IgD-negative memory B cell (primary cell): ENCODE data around the gene FLRT1. TPM values are rescaled to one million over a fixed set of nuclear protein-coding genes. Genes with fewer than 3 reads are reported as not detected.

ENCODE experiments used
- H3K27ac Mint-ChIP-seq, 3 donors: one replicate each; pipeline ENCODE4 v1.8.0; 2020 to 2022; ENCODE audit warnings: mild to moderate bottlenecking in 3 of 3, mixed read lengths in 3 of 3, moderate library complexity in 1 of 3
- H3K27me3 Mint-ChIP-seq: one replicate; pipeline ENCODE4 v1.8.0; 2021; ENCODE audit warnings: mixed read lengths
- H3K36me3 Mint-ChIP-seq: one replicate; pipeline ENCODE4 v1.8.0; 2020; ENCODE audit warnings: mild to moderate bottlenecking, mixed read lengths
- H3K4me1 Mint-ChIP-seq, 3 donors: one replicate each; pipeline ENCODE4 v1.8.0; 2020 to 2022; ENCODE audit warnings: mixed read lengths in 3 of 3, mild to moderate bottlenecking in 1 of 3
- H3K4me3 Mint-ChIP-seq, 4 donors: one replicate each; pipeline ENCODE4 v1.8.0; 2020 to 2022; ENCODE audit warnings: mild to moderate bottlenecking in 4 of 4, mixed read lengths in 4 of 4, moderate library complexity in 3 of 4
- H3K9me3 Mint-ChIP-seq, 3 donors: one replicate each; pipeline ENCODE4 v1.8.0; 2020 to 2021; ENCODE audit warnings: mixed read lengths in 3 of 3, mild to moderate bottlenecking in 1 of 3
- polyA plus RNA-seq: library from polyadenylated mRNA; unstranded; fragments of 300-500 nt; fragmentation: Illumina TruSeq; gene quantifications from one replicate; pipeline ENCODE4 v1.2.3, GENCODE V29; 2021

Gene FLRT1
- polyA plus RNA-seq, 1 donor from 2014 or later = not detected

DNA sequence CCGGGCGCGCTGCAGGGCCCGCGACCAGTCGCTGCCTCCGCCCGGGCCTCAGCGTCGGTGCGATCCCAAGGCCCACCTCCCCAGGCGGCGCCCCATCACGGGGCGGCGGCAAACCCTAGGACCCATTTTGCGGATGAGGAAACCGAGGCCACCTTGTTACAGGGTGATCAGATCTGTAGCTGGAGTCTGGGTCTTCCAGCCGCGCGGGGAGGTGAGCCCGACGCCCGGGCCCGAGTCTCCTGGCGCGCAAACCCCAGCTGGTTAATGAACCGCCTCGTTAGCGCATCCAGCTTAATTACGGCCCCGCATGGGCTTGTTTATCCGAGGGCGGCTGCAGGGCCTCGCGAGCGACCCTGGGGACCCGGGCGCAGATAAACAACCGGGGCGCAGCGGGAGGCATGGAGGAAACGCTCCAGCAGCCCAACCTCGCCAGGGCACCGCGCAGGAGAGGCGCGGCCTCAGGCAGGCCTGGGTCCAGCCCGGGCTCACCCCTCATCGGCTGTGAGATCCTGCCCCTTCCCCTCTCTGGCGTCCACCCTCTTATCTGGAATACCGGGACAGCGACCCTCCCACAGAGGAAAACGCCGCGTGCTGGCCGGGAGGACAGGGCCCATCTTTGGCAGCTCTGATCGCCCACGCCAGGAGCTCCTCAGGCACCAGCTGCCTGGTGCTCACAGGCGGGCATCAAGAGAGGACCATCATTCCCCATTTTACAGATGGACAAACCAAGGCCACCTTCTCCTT, 34.8 kb upstream of the FLRT1 start:
- no peaks in the 10 kb centered on the region for H3K9me3 Mint-ChIP-seq

DNA sequence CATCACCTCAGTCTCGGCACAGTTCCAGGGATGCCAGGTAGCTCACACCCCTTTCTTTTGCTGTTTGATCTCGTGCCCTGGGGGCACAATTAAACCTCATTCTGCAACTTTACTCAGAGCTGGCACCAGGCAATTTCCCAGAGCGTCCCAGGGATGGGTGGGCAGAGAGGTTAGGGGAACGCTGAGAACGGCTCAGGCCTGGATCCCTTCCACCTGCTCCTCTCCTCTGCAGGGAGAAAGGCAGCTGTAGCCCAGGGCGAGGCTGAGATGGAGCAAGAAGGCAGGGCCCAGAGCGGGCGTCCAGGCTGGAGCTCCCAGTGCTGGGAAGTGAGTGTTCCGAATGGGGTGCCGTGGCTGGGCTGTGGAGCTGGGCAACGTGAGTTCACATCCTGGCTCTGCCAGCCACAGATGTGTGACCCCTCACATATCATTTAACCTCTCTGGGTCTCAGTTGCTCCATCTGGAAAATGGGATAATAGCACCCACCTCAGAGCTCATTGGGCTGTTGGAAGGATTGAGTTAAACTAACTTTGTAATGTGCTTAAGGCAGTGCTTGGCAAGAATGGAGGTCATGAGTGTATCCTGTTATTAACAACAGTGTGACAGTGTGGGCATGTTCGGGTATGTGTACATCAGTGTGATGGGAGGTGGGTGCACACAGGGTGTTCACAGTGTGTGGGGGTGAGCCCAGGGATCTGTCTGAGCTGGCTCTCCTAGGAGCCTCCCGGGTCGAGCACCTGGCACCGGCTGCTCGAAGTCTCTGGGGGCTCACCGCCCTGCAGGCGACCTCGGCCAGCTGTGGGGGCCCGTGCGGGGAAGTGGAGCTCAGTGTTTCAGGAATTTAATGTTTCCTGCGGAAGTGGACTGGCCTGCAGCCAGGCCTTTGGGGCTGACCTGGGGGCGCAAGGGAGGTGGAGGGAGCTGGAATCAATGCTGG, 34.0 kb upstream of the FLRT1 start:
- Mint-ChIP-seq H3K9me3 (no peaks in the 10 kb centered on the region), H3K27me3 (peaks cover 6% of the 10 kb centered on the region), H3K4me3 (peak overlapping the region in 3 of 4 donors; percentile 1 to 70 (median 58)), H3K27ac (no peak overlapping the region), H3K36me3 (peaks cover 2% of the 10 kb centered on the region), H3K4me1 (peaks cover 0 to 5% (median 2%) of the 10 kb centered on the region in 3 donors)

More for the DNA sequence above, 34.8 kb upstream of the FLRT1 start:
- Mint-ChIP-seq H3K27me3 (no peaks in the 10 kb centered on the region), H3K4me3 (peak overlapping the region in 3 of 4 donors; percentile 1 to 70 (median 58)), H3K4me1 (peaks cover 0 to 3% (median 2%) of the 10 kb centered on the region in 3 donors), H3K36me3 (peaks cover 2% of the 10 kb centered on the region), H3K27ac (no peak overlapping the region)

DNA sequence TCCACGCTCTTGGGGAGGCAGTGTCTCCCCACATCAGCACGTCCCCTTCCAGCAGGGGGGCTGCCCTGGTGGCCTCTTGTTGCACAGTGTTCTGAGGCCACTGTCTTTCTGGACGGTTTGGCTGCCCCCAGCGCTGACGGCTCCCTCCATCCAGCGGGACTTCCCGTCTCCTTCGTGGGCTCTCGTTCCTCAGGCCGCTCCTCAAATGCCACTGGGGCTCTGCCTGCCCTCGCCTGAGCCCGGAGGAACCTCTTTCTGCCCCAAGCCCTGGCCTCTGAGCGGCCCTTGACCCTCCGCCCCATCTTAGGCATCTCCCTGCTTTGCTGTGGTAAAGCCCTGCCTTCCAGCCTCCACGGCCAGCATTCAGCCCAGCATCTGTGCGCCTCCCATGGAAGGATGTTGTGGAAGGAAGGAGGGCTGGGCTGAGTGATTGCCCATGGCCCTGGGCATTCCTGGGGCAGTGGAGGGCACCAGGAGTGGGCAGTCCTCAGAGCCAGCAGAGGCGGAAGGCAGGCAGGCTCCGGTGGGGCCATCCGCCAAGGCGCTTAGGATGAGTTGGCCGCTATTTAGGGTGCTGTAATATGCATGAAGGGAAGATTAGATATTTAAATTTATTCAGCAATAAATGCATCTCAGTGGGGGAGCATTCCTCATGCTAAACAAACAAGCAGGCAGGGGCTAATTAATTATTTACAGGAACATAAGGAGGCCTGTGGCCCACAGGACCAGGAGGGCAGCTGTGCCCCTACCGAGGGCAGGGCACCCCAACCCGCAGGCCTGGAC, 31.7 kb upstream of the FLRT1 start:
- Mint-ChIP-seq H3K36me3 (no peaks in the 10 kb centered on the region), H3K4me3 (no peak overlapping the region), H3K27ac (no peak overlapping the region), H3K4me1 (peaks cover 0 to 10% (median 0%) of the 10 kb centered on the region in 3 donors), H3K27me3 (peaks cover 24% of the 10 kb centered on the region), H3K9me3 (no peaks in the 10 kb centered on the region)

DNA sequence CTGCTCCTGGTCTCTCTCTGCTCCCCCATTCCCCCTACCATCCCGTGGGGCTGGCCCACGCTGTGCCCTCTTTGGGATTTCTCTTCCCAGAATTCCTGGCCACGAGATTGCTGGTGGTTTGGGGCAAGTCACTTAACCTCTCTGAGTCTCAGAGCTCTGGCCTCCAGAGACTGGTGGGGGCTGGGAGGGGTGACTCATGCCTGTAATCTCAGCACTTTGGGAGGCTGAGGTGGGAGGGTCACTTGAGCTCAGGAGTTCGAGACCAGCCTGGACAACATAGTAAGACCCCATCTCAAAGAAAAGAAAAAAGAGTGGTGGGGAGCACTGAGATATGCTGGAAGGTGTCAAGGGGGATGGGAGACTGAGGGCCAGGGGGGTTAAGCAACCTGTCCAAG, 31.1 kb upstream of the FLRT1 start:
- Mint-ChIP-seq H3K9me3 (no peaks in the 10 kb centered on the region), H3K27ac (no peak overlapping the region), H3K36me3 (no peaks in the 10 kb centered on the region), H3K27me3 (peaks cover 24% of the 10 kb centered on the region), H3K4me1 (peaks cover 0 to 10% (median 0%) of the 10 kb centered on the region in 3 donors), H3K4me3 (no peak overlapping the region)

DNA sequence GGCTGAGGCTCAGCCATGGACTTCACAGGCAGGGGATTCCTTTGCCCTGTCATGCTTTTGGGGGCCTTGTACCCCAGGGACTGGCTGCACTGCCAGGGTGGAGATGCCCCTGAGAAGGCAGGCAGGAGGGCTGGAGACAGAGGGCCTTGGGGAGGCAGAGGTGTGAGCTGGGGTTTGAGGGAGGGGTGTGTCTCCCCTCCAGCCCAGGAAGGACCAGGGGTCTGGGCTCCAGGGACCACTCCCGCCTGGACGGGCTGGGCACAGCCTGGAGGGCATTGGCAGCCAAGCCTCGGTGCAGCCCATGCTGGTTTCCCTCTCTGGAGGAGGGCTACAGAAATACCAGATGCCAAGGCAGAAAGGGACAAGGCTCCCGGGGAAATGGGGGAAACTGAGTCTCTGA, 30.0 kb upstream of the FLRT1 start:
- peaks cover 0 to 10% (median 0%) of the 10 kb centered on the region in 3 donors for H3K4me1 Mint-ChIP-seq
- H3K9me3 Mint-ChIP-seq = no peaks in the 10 kb centered on the region
- H3K27ac Mint-ChIP-seq = no peak overlapping the region
- no peak overlapping the region for H3K4me3 Mint-ChIP-seq
- no peaks in the 10 kb centered on the region for H3K36me3 Mint-ChIP-seq
- H3K27me3 Mint-ChIP-seq = peaks cover 24% of the 10 kb centered on the region

DNA sequence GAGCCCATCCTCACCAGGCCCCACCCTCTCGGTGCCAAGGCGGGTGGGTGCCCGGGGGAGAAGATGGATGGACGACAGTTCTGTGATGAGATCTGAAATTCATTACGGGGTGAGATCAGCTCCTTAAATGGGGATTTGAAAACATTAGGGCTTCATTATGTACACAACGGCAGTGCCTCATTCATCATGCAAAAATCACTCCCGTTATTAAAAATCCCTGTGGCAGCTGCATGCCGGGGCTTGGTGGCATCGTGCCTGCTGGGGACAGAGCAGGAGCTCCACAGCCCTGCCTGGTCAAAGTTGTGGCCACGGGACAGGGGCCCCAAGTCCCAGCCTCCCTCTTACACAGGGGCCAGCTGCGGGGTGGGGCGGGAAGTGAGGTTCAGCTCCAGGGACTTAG, 29.3 kb upstream of the FLRT1 start:
- Mint-ChIP-seq H3K27ac (no peak overlapping the region), H3K4me1 (peaks cover 0 to 6% (median 0%) of the 10 kb centered on the region in 3 donors), H3K4me3 (peak overlapping the region in 1 of 4 donors; percentile 45), H3K36me3 (no peaks in the 10 kb centered on the region), H3K27me3 (peaks cover 24% of the 10 kb centered on the region), H3K9me3 (no peaks in the 10 kb centered on the region)

DNA sequence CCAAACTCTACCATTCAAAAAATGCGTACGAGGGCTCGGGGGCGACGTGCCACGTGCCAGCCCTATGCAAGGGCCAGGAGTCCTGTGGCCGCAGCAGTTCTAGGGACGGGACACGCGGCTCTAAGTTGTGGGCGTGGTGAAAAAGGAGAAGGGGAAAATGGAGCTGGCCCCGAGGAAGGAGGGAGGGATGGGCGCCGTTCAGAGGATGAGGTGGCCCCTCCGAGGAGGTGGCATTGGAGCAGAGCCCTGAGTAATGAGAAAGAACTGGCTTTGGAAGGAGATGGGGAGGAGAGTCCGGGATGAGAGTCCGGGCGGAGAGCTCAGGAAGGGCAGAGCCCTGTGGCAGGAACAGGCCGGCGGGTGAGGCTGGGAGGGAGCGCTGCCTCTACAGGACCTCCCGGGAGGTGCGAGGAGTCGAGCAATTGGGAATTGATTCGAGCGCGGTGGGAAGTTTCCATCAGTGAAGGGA, 28.5 kb upstream of the FLRT1 start:
- no peak overlapping the region for H3K27ac Mint-ChIP-seq
- no peaks in the 10 kb centered on the region for H3K9me3 Mint-ChIP-seq
- H3K36me3 Mint-ChIP-seq = no peaks in the 10 kb centered on the region
- peaks cover 24% of the 10 kb centered on the region for H3K27me3 Mint-ChIP-seq
- peaks cover 0 to 6% (median 0%) of the 10 kb centered on the region in 3 donors for H3K4me1 Mint-ChIP-seq
- H3K4me3 Mint-ChIP-seq = peak overlapping the region; percentile 25 to 87 (median 55)

DNA sequence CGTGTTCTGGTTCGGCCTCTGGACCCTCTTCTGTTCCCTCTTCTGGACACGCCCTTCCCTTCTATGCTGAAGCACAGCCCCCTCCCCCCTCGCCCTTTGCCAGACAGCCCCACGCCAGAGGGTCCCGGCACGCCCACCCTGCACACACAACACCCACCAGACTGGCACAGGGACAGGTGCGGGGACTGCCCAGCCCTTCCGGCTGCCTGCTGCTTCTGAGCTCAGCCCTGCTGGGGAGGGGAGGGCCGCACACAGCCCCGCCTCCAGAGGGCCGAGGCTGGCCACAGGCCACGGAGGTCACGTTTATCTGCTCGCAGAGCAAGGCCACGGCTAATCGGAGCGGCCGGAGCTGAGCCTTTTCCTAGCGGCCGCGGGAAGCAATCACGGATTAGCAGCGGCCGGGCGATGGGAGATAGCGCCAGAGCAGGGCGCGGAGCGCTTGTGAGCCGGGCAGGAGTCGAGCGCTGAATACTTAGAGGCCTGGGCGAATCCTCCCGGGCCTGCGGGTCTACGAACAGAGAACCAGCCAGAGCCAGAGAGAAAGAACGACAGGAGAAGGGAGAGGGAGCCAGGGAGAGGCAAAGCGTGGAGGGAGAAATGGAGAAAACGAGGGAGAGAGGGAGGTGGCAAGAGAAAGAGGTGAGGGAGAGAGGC, 28.0 kb upstream of the FLRT1 start:
- Mint-ChIP-seq H3K36me3 (no peaks in the 10 kb centered on the region), H3K27ac (no peak overlapping the region), H3K4me1 (peaks cover 0 to 6% (median 0%) of the 10 kb centered on the region in 3 donors), H3K4me3 (peak overlapping the region in 3 of 4 donors; percentile 25 to 87 (median 74)), H3K27me3 (peaks cover 24% of the 10 kb centered on the region), H3K9me3 (no peaks in the 10 kb centered on the region)

DNA sequence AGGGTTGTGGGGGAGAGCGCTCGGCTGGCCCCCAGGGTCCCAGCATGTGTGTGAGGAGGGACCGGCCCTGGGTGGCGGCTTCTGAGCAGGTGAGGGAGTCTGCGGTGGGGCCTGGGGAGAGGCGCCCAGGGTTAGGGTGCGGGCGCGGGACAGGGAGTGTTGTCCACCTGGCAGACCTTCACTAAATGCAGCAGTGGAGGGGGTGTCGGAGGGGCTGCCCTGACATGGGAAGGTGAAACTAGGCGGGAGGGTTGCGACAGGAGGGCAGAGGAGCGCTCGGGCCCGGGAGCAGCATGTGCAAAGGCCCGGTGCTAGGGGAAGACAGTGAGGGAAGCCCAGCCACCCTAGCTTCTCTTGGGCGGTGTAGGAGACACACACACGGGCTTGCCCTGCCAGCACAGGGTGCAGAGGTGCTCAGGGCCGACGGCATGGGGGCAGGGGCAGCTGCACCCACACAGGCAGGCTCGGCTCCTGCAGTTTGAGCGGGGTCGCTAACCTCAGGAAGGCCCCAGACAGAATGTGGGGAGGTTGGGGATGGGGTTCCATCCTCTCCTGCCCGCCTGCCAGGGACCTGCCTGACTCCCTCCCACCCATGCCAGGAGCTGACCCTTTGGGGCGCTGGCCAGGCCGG, 27.3 kb upstream of the FLRT1 start:
- Mint-ChIP-seq H3K4me3 (peak overlapping the region in 1 of 4 donors; percentile 65), H3K27me3 (peaks cover 24% of the 10 kb centered on the region), H3K9me3 (no peaks in the 10 kb centered on the region), H3K27ac (no peak overlapping the region), H3K4me1 (peaks cover 0 to 6% (median 0%) of the 10 kb centered on the region in 3 donors), H3K36me3 (no peaks in the 10 kb centered on the region)

DNA sequence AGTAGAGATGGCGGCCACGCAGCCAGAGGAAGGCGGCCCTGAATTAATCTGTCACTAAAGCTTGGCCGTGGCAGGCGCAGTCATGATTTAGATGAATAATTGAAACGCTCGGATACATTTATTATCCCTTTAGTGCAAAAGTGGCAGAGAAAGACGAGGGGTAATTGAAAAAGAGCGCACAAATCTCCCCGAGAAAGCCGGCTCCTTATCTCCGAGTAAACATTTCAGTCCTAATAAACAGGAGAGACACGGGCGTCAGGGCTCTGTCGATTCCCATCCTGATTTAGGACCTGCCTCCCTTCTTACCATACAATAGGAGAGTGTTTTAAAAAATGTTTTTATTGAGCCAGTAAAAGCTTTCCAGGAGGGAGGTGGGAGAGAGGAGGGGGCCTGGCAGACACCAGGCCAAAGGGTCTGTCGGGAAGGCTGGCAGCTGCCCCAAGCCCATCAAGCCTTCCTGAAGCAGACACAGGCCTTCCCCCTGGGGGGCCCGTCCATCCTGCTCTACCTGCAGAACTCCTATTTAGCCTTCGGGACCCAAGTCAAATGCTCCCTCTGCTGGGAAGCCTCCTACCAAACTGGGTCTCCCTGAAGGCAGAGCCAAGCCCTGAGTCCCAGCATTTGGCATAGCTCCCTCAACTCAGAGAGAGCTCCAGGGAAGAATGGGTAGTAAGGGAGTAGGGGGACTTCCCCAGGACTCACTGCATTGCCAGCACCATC, 26.7 kb upstream of the FLRT1 start:
- Mint-ChIP-seq H3K36me3 (no peaks in the 10 kb centered on the region), H3K27ac (no peak overlapping the region), H3K9me3 (no peaks in the 10 kb centered on the region), H3K4me1 (peaks cover 0 to 6% (median 0%) of the 10 kb centered on the region in 3 donors), H3K27me3 (peaks cover 24% of the 10 kb centered on the region), H3K4me3 (no peak overlapping the region)

DNA sequence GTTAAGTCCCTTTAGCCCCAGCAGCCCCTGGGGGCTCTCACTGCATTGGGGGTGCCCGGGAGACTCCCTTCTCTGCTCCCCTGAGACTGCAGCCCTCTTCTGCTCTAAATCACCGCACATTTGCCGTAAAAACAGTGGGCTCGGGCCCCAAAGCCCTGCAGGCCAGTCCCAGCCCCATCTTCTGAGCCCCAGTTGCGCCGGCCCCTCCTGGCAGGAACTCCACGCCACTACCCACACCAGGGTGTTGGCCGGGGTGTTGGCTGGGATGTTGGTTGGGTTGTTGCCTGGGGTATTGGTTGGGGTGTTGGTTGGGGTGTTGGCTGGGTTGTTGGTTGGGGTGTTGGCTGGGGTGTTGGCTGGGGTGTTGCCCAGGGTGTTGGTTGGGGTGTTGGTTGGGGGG, 26.0 kb upstream of the FLRT1 start:
- H3K27ac Mint-ChIP-seq = no peak overlapping the region
- H3K4me1 Mint-ChIP-seq = peaks cover 0 to 6% (median 0%) of the 10 kb centered on the region in 3 donors
- H3K4me3 Mint-ChIP-seq = no peak overlapping the region
- peaks cover 24% of the 10 kb centered on the region for H3K27me3 Mint-ChIP-seq
- H3K36me3 Mint-ChIP-seq = no peaks in the 10 kb centered on the region
- no peaks in the 10 kb centered on the region for H3K9me3 Mint-ChIP-seq

DNA sequence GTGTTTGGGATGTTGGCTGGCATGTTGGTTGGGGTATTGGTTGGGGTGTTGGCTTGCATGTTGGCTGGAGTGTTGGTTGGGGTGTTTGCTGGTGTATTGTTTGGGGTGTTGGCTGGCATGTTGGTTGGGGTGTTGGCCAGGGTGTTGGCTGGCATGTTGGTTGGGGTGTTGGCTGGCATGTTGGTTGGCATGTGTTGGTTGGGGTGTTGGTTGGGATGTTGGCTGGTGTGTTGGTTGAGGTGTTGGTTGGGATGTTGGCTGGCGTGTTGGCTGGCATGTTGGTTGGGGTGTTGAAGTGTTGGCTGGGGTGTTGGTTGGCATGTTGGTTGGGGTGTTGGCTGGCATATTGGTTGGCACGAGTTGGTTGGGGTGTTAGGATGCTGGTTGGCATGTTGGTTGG, 24.9 kb upstream of the FLRT1 start:
- peaks cover 0 to 6% (median 0%) of the 10 kb centered on the region in 3 donors for H3K4me1 Mint-ChIP-seq
- H3K36me3 Mint-ChIP-seq = no peaks in the 10 kb centered on the region
- no peaks in the 10 kb centered on the region for H3K9me3 Mint-ChIP-seq
- H3K27me3 Mint-ChIP-seq = peaks cover 24% of the 10 kb centered on the region
- H3K4me3 Mint-ChIP-seq = peak overlapping the region in 1 of 4 donors; percentile 74
- no peak overlapping the region for H3K27ac Mint-ChIP-seq

DNA sequence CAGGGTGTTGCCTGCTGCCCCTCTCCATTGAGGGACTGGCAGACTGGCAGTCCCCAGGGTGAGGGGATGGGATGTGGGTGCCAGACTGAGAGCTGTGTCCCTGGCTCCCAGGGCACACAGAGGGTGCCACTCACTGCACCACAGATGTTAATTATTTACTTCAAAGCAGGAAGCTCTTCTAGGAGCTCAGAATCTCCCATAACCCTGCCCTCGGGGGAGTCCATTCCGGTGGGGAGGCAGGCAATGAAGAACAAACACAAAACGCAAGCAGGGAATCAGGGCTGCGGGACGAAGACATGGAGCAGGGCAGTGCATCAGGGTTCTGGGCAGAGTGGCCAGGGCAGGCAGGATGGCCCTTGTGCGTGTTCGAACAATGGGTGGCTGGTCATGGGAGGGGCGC, 24.4 kb upstream of the FLRT1 start:
- Mint-ChIP-seq H3K4me1 (peaks cover 0 to 6% (median 0%) of the 10 kb centered on the region in 3 donors), H3K9me3 (no peaks in the 10 kb centered on the region), H3K36me3 (no peaks in the 10 kb centered on the region), H3K4me3 (no peak overlapping the region), H3K27ac (no peak overlapping the region), H3K27me3 (peaks cover 21% of the 10 kb centered on the region)
